MG63 (cell line): ENCODE measurements around the gene MKI67. TPM values are rescaled to one million over a fixed set of nuclear protein-coding genes. Genes with fewer than 3 reads are reported as not detected.

Source experiments
- DNase-seq: peaks from one replicate; pipeline ENCODE4 v3.0.0-alpha.2; 2020
- H3K27me3 ChIP-seq: fragments of 250-450 bp; sonication (Bioruptor Pico); 2 replicates; pipeline ENCODE4 v1.5.1; 2020; ENCODE audit warnings: mild to moderate bottlenecking, moderate library complexity
- H3K36me3 ChIP-seq: fragments of 250-450 bp; sonication (Bioruptor Pico); 2 replicates; pipeline ENCODE4 v1.5.1; 2020; ENCODE audit warnings: mild to moderate bottlenecking, moderate library complexity
- H3K4me3 ChIP-seq: fragments of 250-450 bp; sonication (Bioruptor Pico); 2 replicates; pipeline ENCODE4 v1.5.1; 2020; ENCODE audit warnings: mild to moderate bottlenecking, moderate library complexity
- H3K9me3 ChIP-seq: fragments of 250-450 bp; sonication (Bioruptor Pico); 2 replicates; pipeline ENCODE4 v1.5.1; 2020; ENCODE audit warnings: mild to moderate bottlenecking, moderate library complexity
- total RNA-seq: library from RNA; depleted of rRNA; stranded (reverse); fragments of >200 nt; shearing (Covaris generic); gene quantifications from 2 replicates; pipeline ENCODE4 v1.2.3, GENCODE V29; 2014; ENCODE audit warnings: low replicate concordance

MKI67 gene
- total RNA-seq, 1 experiment from 2014 or later: 17.9 TPM

- Histone ChIP-seq H3K27me3 (no peaks in the 10 kb centered on the region), H3K36me3 (no peaks in the 10 kb centered on the region), H3K4me3 (no peak overlapping the region), H3K9me3 (no peaks in the 10 kb centered on the region)
- no peak for DNase-seq
These were observed 59.3 kb downstream of the MKI67 start for GRCh38 chr10:128066870-128067382.

GRCh38 chr10:128065881-128066534 lies 60.2 kb downstream of the MKI67 start:
- Histone ChIP-seq H3K36me3 (no peaks in the 10 kb centered on the region), H3K27me3 (no peaks in the 10 kb centered on the region), H3K4me3 (no peak overlapping the region), H3K9me3 (no peaks in the 10 kb centered on the region)
- no peak for DNase-seq

GRCh38 chr10:128064970-128065580 lies 61.1 kb downstream of the MKI67 start:
- no peak for DNase-seq
- Histone ChIP-seq H3K27me3 (no peaks in the 10 kb centered on the region), H3K9me3 (no peaks in the 10 kb centered on the region), H3K4me3 (no peak overlapping the region), H3K36me3 (no peaks in the 10 kb centered on the region)

GRCh38 chr10:128064108-128064969 lies 61.9 kb downstream of the MKI67 start:
- no peak overlapping the region for H3K4me3 ChIP-seq
- DNase-seq: peak; percentile 55
- no peaks in the 10 kb centered on the region for H3K27me3 ChIP-seq
- no peaks in the 10 kb centered on the region for H3K9me3 ChIP-seq
- H3K36me3 ChIP-seq: no peaks in the 10 kb centered on the region

GRCh38 chr10:128063736-128064107 lies 62.5 kb downstream of the MKI67 start:
- H3K36me3 ChIP-seq: no peaks in the 10 kb centered on the region
- H3K9me3 ChIP-seq: no peaks in the 10 kb centered on the region
- H3K4me3 ChIP-seq: no peak overlapping the region
- no peak for DNase-seq
- H3K27me3 ChIP-seq: no peaks in the 10 kb centered on the region

GRCh38 chr10:128062881-128063563 lies 63.2 kb downstream of the MKI67 start:
- DNase-seq: no peak
- H3K9me3 ChIP-seq: no peaks in the 10 kb centered on the region
- no peaks in the 10 kb centered on the region for H3K27me3 ChIP-seq
- no peaks in the 10 kb centered on the region for H3K36me3 ChIP-seq
- H3K4me3 ChIP-seq: no peak overlapping the region

GRCh38 chr10:128062331-128062880 lies 63.8 kb downstream of the MKI67 start:
- Histone ChIP-seq H3K27me3 (no peaks in the 10 kb centered on the region), H3K36me3 (no peaks in the 10 kb centered on the region), H3K4me3 (no peak overlapping the region), H3K9me3 (no peaks in the 10 kb centered on the region)
- DNase-seq: no peak

- no peaks in the 10 kb centered on the region for H3K36me3 ChIP-seq
- no peaks in the 10 kb centered on the region for H3K27me3 ChIP-seq
- H3K4me3 ChIP-seq: no peak overlapping the region
- H3K9me3 ChIP-seq: no peaks in the 10 kb centered on the region
- DNase-seq: no peak
These were observed 64.6 kb downstream of the MKI67 start for GRCh38 chr10:128061306-128062300.

GRCh38 chr10:128060341-128061250 lies 65.6 kb downstream of the MKI67 start:
- Histone ChIP-seq H3K36me3 (no peaks in the 10 kb centered on the region), H3K4me3 (no peak overlapping the region), H3K27me3 (no peaks in the 10 kb centered on the region), H3K9me3 (no peaks in the 10 kb centered on the region)
- DNase-seq: no peak

- no peak for DNase-seq
- H3K9me3 ChIP-seq: no peaks in the 10 kb centered on the region
- no peaks in the 10 kb centered on the region for H3K36me3 ChIP-seq
- no peaks in the 10 kb centered on the region for H3K27me3 ChIP-seq
- no peak overlapping the region for H3K4me3 ChIP-seq
These were observed 66.3 kb downstream of the MKI67 start for GRCh38 chr10:128059982-128060293.

- H3K27me3 ChIP-seq: no peaks in the 10 kb centered on the region
- no peaks in the 10 kb centered on the region for H3K36me3 ChIP-seq
- no peaks in the 10 kb centered on the region for H3K9me3 ChIP-seq
- no peak overlapping the region for H3K4me3 ChIP-seq
- no peak for DNase-seq
These were observed 66.8 kb downstream of the MKI67 start for GRCh38 chr10:128059266-128059981.

- no peak overlapping the region for H3K4me3 ChIP-seq
- H3K36me3 ChIP-seq: no peaks in the 10 kb centered on the region
- no peaks in the 10 kb centered on the region for H3K9me3 ChIP-seq
- DNase-seq: no peak
- no peaks in the 10 kb centered on the region for H3K27me3 ChIP-seq
These were observed 67.5 kb downstream of the MKI67 start for GRCh38 chr10:128058750-128059134.

- DNase-seq: no peak
- H3K4me3 ChIP-seq: no peak overlapping the region
- no peaks in the 10 kb centered on the region for H3K36me3 ChIP-seq
- H3K27me3 ChIP-seq: no peaks in the 10 kb centered on the region
- no peaks in the 10 kb centered on the region for H3K9me3 ChIP-seq
These were observed 68.0 kb downstream of the MKI67 start for GRCh38 chr10:128058106-128058749.
